ENCODE results near the gene ACSBG1. TPM values are rescaled to one million over a fixed set of nuclear protein-coding genes. Genes with fewer than 3 reads are reported as not detected.

The ACSBG1 gene
- total RNA-seq, 2 donors from 2014 or later: 0.27 to 1.2 TPM

DNA sequence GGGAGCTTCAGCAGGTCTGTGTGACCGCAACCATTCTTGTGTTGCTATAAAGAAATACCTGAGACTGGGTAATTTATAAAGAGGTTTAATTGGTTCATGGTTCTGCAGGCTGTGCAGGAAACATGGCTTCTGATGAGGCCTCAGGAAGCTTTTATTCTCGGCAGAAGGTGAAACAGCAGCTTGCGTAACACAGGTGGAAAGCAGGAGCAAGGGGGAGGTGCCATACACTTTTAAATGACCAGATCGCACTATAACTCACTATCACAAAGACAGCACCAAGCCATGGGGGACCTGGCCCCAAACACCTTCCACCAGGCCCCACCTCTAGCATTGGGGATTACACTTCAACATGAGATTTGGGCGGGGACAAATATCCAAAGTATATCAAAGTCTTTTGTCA lies 94.8 kb downstream of the ACSBG1 start:
- H3K4me3 ChIP-seq (ENCODE audit: low read length): no peak overlapping the region
- TF ChIP-seq, protein P1, sequence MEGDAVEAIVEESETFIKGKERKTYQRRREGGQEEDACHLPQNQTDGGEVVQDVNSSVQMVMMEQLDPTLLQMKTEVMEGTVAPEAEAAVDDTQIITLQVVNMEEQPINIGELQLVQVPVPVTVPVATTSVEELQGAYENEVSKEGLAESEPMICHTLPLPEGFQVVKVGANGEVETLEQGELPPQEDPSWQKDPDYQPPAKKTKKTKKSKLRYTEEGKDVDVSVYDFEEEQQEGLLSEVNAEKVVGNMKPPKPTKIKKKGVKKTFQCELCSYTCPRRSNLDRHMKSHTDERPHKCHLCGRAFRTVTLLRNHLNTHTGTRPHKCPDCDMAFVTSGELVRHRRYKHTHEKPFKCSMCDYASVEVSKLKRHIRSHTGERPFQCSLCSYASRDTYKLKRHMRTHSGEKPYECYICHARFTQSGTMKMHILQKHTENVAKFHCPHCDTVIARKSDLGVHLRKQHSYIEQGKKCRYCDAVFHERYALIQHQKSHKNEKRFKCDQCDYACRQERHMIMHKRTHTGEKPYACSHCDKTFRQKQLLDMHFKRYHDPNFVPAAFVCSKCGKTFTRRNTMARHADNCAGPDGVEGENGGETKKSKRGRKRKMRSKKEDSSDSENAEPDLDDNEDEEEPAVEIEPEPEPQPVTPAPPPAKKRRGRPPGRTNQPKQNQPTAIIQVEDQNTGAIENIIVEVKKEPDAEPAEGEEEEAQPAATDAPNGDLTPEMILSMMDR (conservative IDR thresholded peaks at IDR 0.05): no peak
- WGBS, 2 experiments (ENCODE audit: insufficient coverage in 1 of 2, insufficient read length in 1 of 2): 90% methylated on average over 5 of the region's 5 CpGs; no CpG with 5 or more reads in 1 of the 2 experiments

DNA sequence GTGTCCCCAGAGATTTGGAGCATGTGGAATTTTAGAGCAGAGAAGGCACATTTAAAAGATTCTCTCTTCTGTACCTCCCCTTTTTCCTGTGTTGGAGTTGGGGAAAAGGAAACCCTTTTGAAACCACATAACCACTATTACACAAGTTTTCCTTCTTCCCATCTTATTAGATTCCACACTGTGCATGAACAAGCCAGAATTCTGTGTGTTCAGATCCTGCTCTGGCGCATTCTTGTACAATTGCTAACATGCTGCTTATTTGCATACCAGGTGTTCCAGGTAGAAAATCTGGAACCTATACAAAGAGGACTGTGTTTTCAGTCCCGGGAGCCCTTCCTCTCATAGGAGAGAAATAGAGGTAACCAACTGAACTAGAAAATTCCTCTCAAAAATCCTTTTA lies 100.6 kb downstream of the ACSBG1 start:
- TF ChIP-seq, protein P1 (conservative IDR thresholded peaks at IDR 0.05): no peak
- no peak overlapping the region for H3K4me3 Mint-ChIP-seq
- no peak for DNase-seq
- WGBS, 2 experiments (ENCODE audit: insufficient coverage in 1 of 2, insufficient read length in 1 of 2): 93 to 98% methylated on average over 2 of the region's 2 CpGs
- no peaks in the 10 kb centered on the region for H3K36me3 Mint-ChIP-seq (ENCODE audit: low read depth)
- H3K4me3 ChIP-seq (ENCODE audit: low read length): no peak overlapping the region
- H3K36me3 ChIP-seq (ENCODE audit: control insufficient read depth, insufficient read depth, low read length): no peaks in the 10 kb centered on the region
- no peaks in the 10 kb centered on the region for H3K4me1 ChIP-seq (ENCODE audit: control insufficient read depth, insufficient read depth, low read length)
- H3K27me3 Mint-ChIP-seq (ENCODE audit: insufficient read depth): no peaks in the 10 kb centered on the region
- H3K27me3 ChIP-seq (ENCODE audit: control insufficient read depth, insufficient read depth, low read length, poor library complexity, severe bottlenecking): no peaks in the 10 kb centered on the region
- H3K27ac Mint-ChIP-seq: no peak overlapping the region
- peaks cover 29% of the 10 kb centered on the region for H3K4me1 Mint-ChIP-seq
- H3K9me3 Mint-ChIP-seq: no peaks in the 10 kb centered on the region
- no peaks in the 10 kb centered on the region for H3K9me3 ChIP-seq (ENCODE audit: control insufficient read depth, low read length)
- H3K27ac ChIP-seq (ENCODE audit: low read depth, low read length): no peak overlapping the region
- H3K9ac ChIP-seq (ENCODE audit: extremely low read depth, low read length, poor library complexity, severe bottlenecking): no peak overlapping the region

More for the DNA sequence above, 94.8 kb downstream of the ACSBG1 start:
- Histone ChIP-seq H3K27me3 (ENCODE audit: control insufficient read depth, insufficient read depth, low read length, poor library complexity, severe bottlenecking) (no peaks in the 10 kb centered on the region), H3K27ac (ENCODE audit: low read depth, low read length) (no peak overlapping the region), H3K36me3 (ENCODE audit: control insufficient read depth, insufficient read depth, low read length) (no peaks in the 10 kb centered on the region), H3K4me1 (ENCODE audit: control insufficient read depth, insufficient read depth, low read length) (peaks cover 4% of the 10 kb centered on the region), H3K9me3 (ENCODE audit: control insufficient read depth, low read length) (no peaks in the 10 kb centered on the region), H3K9ac (ENCODE audit: extremely low read depth, low read length, poor library complexity, severe bottlenecking) (no peak overlapping the region)
- no peaks in the 10 kb centered on the region for H3K9me3 Mint-ChIP-seq
- peaks cover 24% of the 10 kb centered on the region for H3K4me1 Mint-ChIP-seq
- no peak overlapping the region for H3K27ac Mint-ChIP-seq
- no peaks in the 10 kb centered on the region for H3K36me3 Mint-ChIP-seq (ENCODE audit: low read depth)
- DNase-seq: no peak
- no peak overlapping the region for H3K4me3 Mint-ChIP-seq
- H3K27me3 Mint-ChIP-seq (ENCODE audit: insufficient read depth): no peaks in the 10 kb centered on the region

DNA sequence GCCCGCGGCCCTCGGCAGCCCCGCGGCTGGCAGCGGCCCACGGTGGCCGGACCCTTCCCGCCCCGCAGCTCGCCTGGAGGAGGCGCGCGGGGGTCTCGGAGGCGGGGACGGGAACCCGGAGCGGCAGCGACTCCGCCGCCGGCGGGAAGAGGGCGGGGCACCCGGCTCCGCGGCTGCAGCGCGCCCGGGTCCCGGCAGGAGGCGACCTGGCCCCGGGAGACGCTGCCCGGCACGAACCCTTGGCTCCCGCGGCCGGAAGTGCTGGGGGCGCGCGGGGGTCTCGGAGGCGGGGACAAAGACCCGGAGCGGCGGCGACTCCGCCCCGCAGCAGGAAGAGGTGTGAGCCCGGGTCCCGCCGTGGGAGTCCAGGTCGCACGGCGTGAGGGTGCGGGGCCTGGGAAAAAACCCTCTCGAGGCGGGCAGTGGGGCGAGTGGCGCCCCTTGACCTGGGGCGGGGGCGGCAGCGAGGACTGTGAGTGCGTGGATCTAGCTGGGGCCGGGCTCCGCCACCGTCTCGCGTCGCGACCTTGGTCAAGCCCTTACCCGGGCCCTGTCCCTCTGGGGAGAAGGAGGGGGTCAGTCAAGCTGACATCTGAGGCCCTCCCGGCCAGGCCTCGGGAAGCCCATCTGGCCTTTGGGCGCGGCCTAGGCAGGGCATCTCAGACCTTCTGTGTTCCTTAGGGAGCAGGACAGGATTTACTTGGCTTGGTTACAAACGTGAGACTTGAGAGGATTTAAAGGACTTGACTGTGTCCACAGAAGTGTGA lies 102.9 kb downstream of the ACSBG1 start, which contains the start of gene CIB2:
CIB2 (minus strand) TSS at position 151 of the 767 bp plus-strand sequence. CDS start 230 bp downstream, outside the sequence.
- Mint-ChIP-seq H3K9me3 (no peaks in the 10 kb centered on the region), H3K36me3 (ENCODE audit: low read depth) (peaks cover 2% of the 10 kb centered on the region), H3K4me1 (peaks cover 32% of the 10 kb centered on the region), H3K27me3 (ENCODE audit: insufficient read depth) (no peaks in the 10 kb centered on the region), H3K27ac (peak within 1 kb of the TSS; percentile 88), H3K4me3 (peak within 1 kb of the TSS; percentile 78)
- Histone ChIP-seq H3K36me3 (ENCODE audit: control insufficient read depth, insufficient read depth, low read length) (no peaks in the 10 kb centered on the region), H3K27ac (ENCODE audit: low read depth, low read length) (peak within 1 kb of the TSS; percentile 50), H3K4me3 (ENCODE audit: low read length) (peak within 1 kb of the TSS; percentile 85), H3K9ac (ENCODE audit: extremely low read depth, low read length, poor library complexity, severe bottlenecking) (peak within 1 kb of the TSS; percentile 62), H3K9me3 (ENCODE audit: control insufficient read depth, low read length) (no peaks in the 10 kb centered on the region), H3K27me3 (ENCODE audit: control insufficient read depth, insufficient read depth, low read length, poor library complexity, severe bottlenecking) (no peaks in the 10 kb centered on the region), H3K4me1 (ENCODE audit: control insufficient read depth, insufficient read depth, low read length) (no peaks in the 10 kb centered on the region)
- WGBS, 2 experiments (ENCODE audit: insufficient coverage in 1 of 2, insufficient read length in 1 of 2): 0 to 1% methylated on average over 29 to 79 of the region's 79 CpGs
- TF ChIP-seq, protein P1 (conservative IDR thresholded peaks at IDR 0.05): peak; percentile 83
- DNase-seq: peak; percentile 94

Data from endodermal cell (in vitro differentiated cells).